OCI-LY1 (cell line): ENCODE measurements around the gene THUMPD1.

Experiments
- CTCF ChIP-seq: fragments of 200-600 bp; sonication (generic), shearing (Covaris generic); IDR thresholded peaks from 2 replicates; pipeline ENCODE4 v1.5.1; 2017; ENCODE audit warnings: mild to moderate bottlenecking, antibody characterized with exemption, low read length, moderate library complexity, mixed read lengths
- EZH2 ChIP-seq: fragments of 200-600 bp; sonication (generic), shearing (Covaris generic); IDR thresholded peaks from 2 replicates; pipeline ENCODE4 v1.8.0; 2017; ENCODE audit warnings: borderline replicate concordance, mixed run types, mild to moderate bottlenecking, antibody characterized with exemption, low read length, moderate library complexity, mixed read lengths

- no peak for TF ChIP-seq CTCF
- TF ChIP-seq EZH2 = no peak
Observed at GRCh38 chr16:20711277-20711911, 30.2 kb downstream of the THUMPD1 start.
